Parathyroid adenoma (tissue), 2 donors: ENCODE data around the gene CALHM1.
"Not testable (repeated sequence)": the region's sequence is repeated elsewhere in the genome, so short reads cannot be mapped to it uniquely, and the experiment has no call there.

Source experiments
- H2AFZ ChIP-seq: fragments of 300-600 bp; sonication (generic); one replicate; pipeline ENCODE4 v1.7.0; 2017; ENCODE audit warnings: antibody characterized with exemption, mild to moderate bottlenecking
- H3K27ac ChIP-seq: fragments of 300-600 bp; sonication (generic); one replicate; pipeline ENCODE4 v1.7.0; 2017
- H3K27me3 ChIP-seq: fragments of 300-600 bp; sonication (generic); one replicate; pipeline ENCODE4 v1.7.0; 2017; ENCODE audit warnings: low read length; ENCODE audit not compliant: control insufficient read depth, insufficient read depth
- H3K36me3 ChIP-seq: fragments of 300-600 bp; sonication (generic); one replicate; pipeline ENCODE4 v1.7.0; 2017; ENCODE audit warnings: low read length; ENCODE audit not compliant: control insufficient read depth, insufficient read depth
- H3K4me1 ChIP-seq: fragments of 300-600 bp; sonication (generic); one replicate; pipeline ENCODE4 v1.7.0; 2017; ENCODE audit warnings: control low read depth
- H3K4me2 ChIP-seq: fragments of 300-600 bp; sonication (generic); one replicate; pipeline ENCODE4 v1.7.0; 2017; ENCODE audit warnings: low read length
- H3K4me3 ChIP-seq: fragments of 300-600 bp; sonication (generic); one replicate; pipeline ENCODE4 v1.7.0; 2017; ENCODE audit warnings: low read depth, low read length
- H3K79me2 ChIP-seq: fragments of 300-600 bp; sonication (generic); one replicate; pipeline ENCODE4 v1.7.0; 2017; ENCODE audit warnings: control low read depth
- H3K9ac ChIP-seq: fragments of 300-600 bp; sonication (generic); one replicate; pipeline ENCODE4 v1.7.0; 2017; ENCODE audit warnings: mild to moderate bottlenecking
- H3K9me3 ChIP-seq: fragments of 300-600 bp; sonication (generic); one replicate; pipeline ENCODE4 v1.7.0; 2017; ENCODE audit warnings: low read length; ENCODE audit not compliant: control insufficient read depth
- TF ChIP-seq, protein P1 (sequence below): fragments of 300-600 bp; sonication (generic); IDR thresholded peaks from one replicate; pipeline ENCODE4 v1.7.0; 2017; ENCODE audit warnings: antibody characterized with exemption, mild to moderate bottlenecking
- donor health status: primary hyperparathyroidism.

Gene CALHM1, protein sequence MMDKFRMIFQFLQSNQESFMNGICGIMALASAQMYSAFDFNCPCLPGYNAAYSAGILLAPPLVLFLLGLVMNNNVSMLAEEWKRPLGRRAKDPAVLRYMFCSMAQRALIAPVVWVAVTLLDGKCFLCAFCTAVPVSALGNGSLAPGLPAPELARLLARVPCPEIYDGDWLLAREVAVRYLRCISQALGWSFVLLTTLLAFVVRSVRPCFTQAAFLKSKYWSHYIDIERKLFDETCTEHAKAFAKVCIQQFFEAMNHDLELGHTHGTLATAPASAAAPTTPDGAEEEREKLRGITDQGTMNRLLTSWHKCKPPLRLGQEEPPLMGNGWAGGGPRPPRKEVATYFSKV

DNA sequence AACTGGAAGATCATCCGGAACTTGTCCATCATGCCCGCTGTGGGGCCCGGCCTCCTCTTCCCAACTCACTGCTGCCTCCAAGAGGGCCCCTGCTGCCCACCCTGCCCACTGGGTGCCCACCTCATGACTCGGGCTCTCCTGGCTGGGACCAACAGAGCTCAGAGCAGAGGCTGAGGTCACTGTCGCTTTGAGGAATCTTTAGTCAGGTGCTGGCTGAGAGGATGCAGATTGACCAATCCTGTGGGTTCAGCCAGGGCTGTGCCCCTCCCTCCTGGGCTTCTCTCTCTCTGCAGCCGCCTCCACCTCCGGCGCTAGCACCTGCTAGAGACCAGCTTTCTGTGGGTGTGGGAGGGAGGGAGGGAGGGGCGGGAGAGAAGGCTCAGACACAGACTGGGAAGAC lies at the start of gene CALHM1:
Gene CALHM1, minus strand, starts transcription at position 181 of the 400 bp plus-strand sequence. Its CDS starts 149 bp downstream, at position 32.
- H3K27ac ChIP-seq, result no peak within 1 kb of the TSS
- H3K4me3 ChIP-seq, result no peak within 1 kb of the TSS
- H3K4me2 ChIP-seq, result no peak within 1 kb of the TSS
- no peak within 1 kb of the TSS for H2AFZ ChIP-seq
- no peaks in the 10 kb centered on the region for H3K9me3 ChIP-seq
- TF ChIP-seq, protein P1, sequence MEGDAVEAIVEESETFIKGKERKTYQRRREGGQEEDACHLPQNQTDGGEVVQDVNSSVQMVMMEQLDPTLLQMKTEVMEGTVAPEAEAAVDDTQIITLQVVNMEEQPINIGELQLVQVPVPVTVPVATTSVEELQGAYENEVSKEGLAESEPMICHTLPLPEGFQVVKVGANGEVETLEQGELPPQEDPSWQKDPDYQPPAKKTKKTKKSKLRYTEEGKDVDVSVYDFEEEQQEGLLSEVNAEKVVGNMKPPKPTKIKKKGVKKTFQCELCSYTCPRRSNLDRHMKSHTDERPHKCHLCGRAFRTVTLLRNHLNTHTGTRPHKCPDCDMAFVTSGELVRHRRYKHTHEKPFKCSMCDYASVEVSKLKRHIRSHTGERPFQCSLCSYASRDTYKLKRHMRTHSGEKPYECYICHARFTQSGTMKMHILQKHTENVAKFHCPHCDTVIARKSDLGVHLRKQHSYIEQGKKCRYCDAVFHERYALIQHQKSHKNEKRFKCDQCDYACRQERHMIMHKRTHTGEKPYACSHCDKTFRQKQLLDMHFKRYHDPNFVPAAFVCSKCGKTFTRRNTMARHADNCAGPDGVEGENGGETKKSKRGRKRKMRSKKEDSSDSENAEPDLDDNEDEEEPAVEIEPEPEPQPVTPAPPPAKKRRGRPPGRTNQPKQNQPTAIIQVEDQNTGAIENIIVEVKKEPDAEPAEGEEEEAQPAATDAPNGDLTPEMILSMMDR, result no peak
- H3K9ac ChIP-seq, result no peak within 1 kb of the TSS
- no peaks in the 10 kb centered on the region for H3K79me2 ChIP-seq
- no peaks in the 10 kb centered on the region for H3K4me1 ChIP-seq
- H3K36me3 ChIP-seq, result no peaks in the 10 kb centered on the region
- H3K27me3 ChIP-seq, result no peaks in the 10 kb centered on the region

DNA sequence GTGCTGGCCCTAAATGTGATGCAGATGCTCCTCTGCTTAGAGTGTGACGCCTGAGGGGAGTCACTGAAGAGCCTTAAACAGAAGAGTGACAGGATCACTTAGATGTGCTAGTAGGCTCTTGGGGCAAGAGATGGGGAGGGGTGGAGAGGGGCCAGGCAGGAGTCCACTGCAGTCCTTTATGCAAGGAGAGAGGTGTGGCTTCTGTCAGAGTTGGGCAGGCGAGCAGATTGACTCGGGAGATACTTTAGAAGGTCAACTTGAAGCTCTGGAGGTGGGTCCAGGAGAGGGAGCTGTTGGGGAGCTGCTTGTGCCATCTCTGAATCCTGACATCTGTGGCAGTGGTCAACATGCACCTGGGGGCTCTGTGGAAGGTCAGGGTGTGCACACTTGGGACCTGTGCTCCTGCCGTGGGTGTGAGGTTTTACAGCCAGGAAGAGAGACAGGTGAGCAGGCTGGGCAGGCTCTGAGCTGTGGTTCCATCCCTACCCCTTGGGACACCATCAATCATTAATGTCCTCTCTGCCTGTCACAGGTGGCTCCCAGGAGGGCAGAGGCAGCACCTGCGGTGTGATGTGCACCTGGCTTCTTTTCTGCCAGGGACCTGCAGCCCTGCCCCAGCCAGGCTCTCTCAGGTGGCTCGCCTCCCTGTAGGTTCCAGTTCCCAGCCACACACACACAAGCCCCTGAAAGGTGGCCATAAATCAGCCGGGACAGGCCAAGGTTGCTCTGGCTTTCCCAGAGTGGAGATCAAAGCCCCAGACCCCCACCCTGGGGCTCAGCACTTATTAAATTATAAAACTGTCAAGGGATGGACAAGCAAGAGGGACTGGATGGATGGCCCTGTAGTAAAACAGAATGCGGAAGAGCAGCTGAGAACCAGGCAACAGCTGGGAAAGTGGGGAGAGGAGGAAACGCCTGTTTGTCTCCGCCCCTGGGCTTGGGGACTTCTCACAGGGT lies 48.8 kb upstream of the CALHM1 start:
- Histone ChIP-seq H2AFZ (no peak overlapping the region), H3K4me2 (no peak overlapping the region), H3K9ac (no peak overlapping the region), H3K4me1 (peaks cover 7% of the 10 kb centered on the region), H3K79me2 (peaks cover 3% of the 10 kb centered on the region), H3K27me3 (no peaks in the 10 kb centered on the region), H3K27ac (no peak overlapping the region), H3K9me3 (no peaks in the 10 kb centered on the region), H3K36me3 (no peaks in the 10 kb centered on the region), H3K4me3 (no peak overlapping the region)
- TF ChIP-seq, protein P1, result no peak

DNA sequence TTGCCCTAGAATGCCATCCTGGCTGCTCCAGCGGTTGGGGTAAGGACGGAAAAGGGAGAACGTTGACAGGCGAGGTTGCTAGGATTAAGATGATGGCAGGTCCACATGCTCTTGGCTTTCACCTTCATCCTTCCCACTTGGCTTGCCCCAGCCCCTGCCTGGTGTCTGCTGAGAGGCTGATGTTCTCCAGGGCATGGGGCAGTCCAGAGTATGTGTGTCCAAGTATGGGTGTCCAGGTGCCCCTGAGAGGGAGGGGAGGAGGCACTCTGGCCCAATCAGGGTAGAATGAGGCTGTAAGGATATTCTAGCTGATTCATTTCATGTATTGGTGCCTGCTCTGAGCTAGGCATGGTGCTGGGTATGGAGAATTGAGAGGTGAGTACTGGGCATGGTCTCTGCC lies 47.4 kb upstream of the CALHM1 start:
- Histone ChIP-seq H2AFZ (no peak overlapping the region), H3K4me1 (no peaks in the 10 kb centered on the region), H3K36me3 (no peaks in the 10 kb centered on the region), H3K27me3 (no peaks in the 10 kb centered on the region), H3K4me2 (no peak overlapping the region), H3K9ac (no peak overlapping the region), H3K79me2 (peaks cover 3% of the 10 kb centered on the region), H3K9me3 (no peaks in the 10 kb centered on the region), H3K4me3 (no peak overlapping the region), H3K27ac (no peak overlapping the region)
- TF ChIP-seq, protein P1, result no peak

DNA sequence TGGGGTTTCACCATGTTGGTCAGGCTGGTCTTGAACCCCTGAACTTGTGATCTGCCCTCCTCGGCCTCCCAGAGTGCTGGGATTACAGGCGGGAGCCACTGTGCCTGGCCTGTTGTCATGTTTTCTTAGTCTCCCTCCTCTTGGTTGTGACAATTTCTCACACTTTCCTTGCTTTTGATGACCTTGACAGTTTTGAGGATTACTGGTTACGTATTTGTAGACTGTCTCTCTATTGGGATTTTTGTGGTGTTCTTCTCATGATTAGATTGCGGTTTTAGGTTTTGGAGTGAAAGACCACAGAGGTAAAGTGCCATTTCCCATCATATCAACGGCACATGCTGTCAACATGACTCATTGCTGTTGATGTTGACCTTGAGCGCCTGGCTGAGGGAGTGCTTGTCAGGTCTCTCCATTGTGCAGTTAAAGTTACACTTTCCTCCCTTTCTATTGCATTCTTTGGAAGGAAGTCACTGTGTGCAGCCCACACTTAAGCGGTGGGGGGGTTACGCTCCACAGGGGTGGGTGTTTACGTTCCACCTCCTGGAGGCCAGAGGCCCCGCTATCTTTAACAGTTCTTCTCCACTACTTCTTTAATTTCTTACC lies 45.6 kb upstream of the CALHM1 start:
- H3K4me2 ChIP-seq, result no peak overlapping the region
- TF ChIP-seq, protein P1, result no peak
- H3K27ac ChIP-seq, result no peak overlapping the region
- H3K9ac ChIP-seq, result no peak overlapping the region
- no peak overlapping the region for H3K4me3 ChIP-seq
- peaks cover 3% of the 10 kb centered on the region for H3K79me2 ChIP-seq
- no peaks in the 10 kb centered on the region for H3K4me1 ChIP-seq
- H3K9me3 ChIP-seq, result no peaks in the 10 kb centered on the region
- H3K36me3 ChIP-seq, result no peaks in the 10 kb centered on the region
- no peaks in the 10 kb centered on the region for H3K27me3 ChIP-seq
- no peak overlapping the region for H2AFZ ChIP-seq

DNA sequence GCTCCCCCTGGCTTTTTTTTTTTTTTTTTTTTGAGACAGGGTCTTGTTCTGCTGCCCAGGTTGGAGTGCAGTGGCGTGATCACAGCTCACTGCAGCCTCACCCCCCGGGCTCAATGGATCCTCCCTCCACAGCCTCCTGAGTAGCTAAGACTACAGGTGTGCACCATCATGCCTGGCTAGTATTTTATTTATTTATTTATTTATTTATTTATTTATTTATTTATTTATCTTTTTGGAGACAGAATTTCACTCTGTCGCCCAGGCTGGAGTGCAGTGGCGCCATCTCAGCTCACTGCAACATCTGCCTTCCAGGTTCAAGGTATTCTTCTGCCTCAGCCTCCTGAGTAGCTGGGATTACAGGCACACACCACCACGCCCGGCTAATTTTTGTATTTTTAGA lies 45.1 kb upstream of the CALHM1 start:
- H3K27ac ChIP-seq, H2AFZ ChIP-seq, H3K4me1 ChIP-seq, H3K9ac ChIP-seq, H3K79me2 ChIP-seq, H3K36me3 ChIP-seq, H3K4me3 ChIP-seq, H3K27me3 ChIP-seq, H3K4me2 ChIP-seq, H3K9me3 ChIP-seq: not testable (repeated sequence)
